AG04449 (cell line): Measurements from ENCODE around the gene LPGAT1.

Experiments
- CTCF ChIA-PET: fragments of 350-600 bp; formaldehyde crosslinking; extraction: SDS; loops from one replicate; lab custom pipeline; 2021; ENCODE audit warnings: antibody characterized with exemption; lab: Yijun Ruan, JAX
- POLR2A ChIA-PET: fragments of 400-600, 350-600 bp; formaldehyde crosslinking; extraction: SDS; loops from one replicate; lab custom pipeline; 2020; ENCODE audit warnings: antibody characterized with exemption, inconsistent platforms; lab: Yijun Ruan, JAX
- DNase-seq: peaks from one replicate; pipeline ENCODE4 v3.0.0-alpha.2; 2010; ENCODE audit warnings: low read depth, low spot score
- H3K4me3 ChIP-seq: 2 replicates; pipeline ENCODE4 v1.5.1; 2011; ENCODE audit warnings: low read depth, mild to moderate bottlenecking, control low read depth, low read length
- CTCF ChIP-seq: IDR thresholded peaks from one replicate; pipeline ENCODE4 v1.5.1; 2011; ENCODE audit warnings: mild to moderate bottlenecking, moderate library complexity, low read length, control low read depth, inconsistent platforms; ENCODE audit not compliant: insufficient read depth; ENCODE audit errors: missing control alignments

Gene LPGAT1

GRCh38 chr1:211704543-211704942, 126.0 kb downstream of the LPGAT1 start:
- CTCF ChIA-PET: interaction anchor here (1.0 to 1.5 kb wide), 3 partner anchors 24 to 330 kb away, joined by 3 to 4 read pairs (median 4); no protein-coding TSS in a partner anchor
- no peak for DNase-seq

DNA sequence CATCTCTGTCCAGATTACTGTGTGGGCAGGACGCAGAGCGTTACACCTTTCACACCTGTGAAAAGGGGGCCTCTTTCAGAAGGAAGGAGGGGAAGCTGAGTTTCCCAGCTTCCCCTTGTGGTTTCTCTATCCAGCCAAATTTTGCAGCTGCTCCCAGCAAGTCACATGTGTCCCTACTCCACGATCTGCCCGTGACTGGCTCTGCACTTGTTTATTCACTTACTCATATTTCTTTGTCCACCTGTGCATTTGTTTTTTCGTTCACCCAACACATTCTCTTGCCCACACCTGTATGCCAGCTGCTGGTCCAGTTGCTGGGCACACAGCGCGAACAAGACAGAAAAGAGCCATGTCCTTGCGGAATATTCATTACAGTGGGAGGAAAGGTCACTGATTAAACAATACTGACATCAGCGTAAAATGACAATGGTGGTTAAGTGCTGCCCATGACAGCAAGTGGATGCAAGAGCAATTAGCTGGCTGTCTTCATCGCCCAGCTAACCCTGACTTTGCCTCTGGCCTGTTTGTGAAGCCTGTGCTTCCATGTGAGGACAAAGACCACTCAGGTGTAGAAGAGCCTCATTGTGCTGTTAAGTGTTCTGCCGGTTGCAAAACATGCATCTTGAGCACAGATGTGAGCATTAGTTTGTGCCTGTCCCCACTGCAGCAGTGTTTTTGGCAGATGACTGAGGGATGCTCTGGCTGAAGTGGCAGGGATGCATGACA, 126.6 kb downstream of the LPGAT1 start:
- ChIA-PET CTCF (interaction anchor here (1.0 kb wide), 1 partner anchor 331 kb away, joined by 4 read pairs; no protein-coding TSS in a partner anchor), POLR2A (no interaction called here)
- DNase-seq: no peak

More at GRCh38 chr1:211704543-211704942, 126.0 kb downstream of the LPGAT1 start:
- POLR2A ChIA-PET: no interaction called here
- no peak overlapping the region for H3K4me3 ChIP-seq
- TF ChIP-seq CTCF: no peak

DNA sequence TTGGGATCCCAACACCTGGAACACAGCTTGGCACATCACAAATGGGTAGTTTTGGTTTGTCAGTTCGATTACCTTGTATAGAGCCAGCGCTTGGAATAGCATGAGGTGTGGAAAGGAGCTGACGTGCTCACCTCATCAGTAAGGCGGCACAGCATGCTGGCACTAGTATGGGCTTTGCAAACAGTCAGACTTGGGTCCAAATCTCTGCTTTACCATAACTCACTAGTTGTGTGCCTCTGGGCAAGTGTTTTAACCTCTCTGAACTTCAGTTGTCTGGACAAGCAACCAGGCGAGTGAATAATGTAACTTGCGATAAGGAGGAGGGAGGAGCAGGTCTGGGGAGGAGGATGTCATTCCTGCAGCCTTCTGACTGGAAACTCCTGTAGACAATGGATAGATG, 128.8 kb downstream of the LPGAT1 start:
- no peak for DNase-seq
- CTCF ChIA-PET: interaction anchor here (1.0 to 5.9 kb wide), 2 partner anchors 12 to 18 kb away, joined by 3 to 89 read pairs; no protein-coding TSS in a partner anchor

More for the DNA sequence above, 126.6 kb downstream of the LPGAT1 start:
- no peak overlapping the region for H3K4me3 ChIP-seq
- TF ChIP-seq CTCF: no peak

GRCh38 chr1:211699059-211699458, 131.5 kb downstream of the LPGAT1 start:
- DNase-seq: no peak
- no peak for TF ChIP-seq CTCF
- H3K4me3 ChIP-seq: no peak overlapping the region
- ChIA-PET POLR2A (interaction anchor here (1.1 kb wide), 1 partner anchor 757 kb away, joined by 3 read pairs; no protein-coding TSS in a partner anchor), CTCF (interaction anchor here (0.9 to 5.9 kb wide), 48 partner anchors 8 to 756 kb away, joined by 3 to 89 read pairs (median 5); partner anchors contain the start of genes DTL, INTS7 and NEK2)

More for the DNA sequence above, 128.8 kb downstream of the LPGAT1 start:
- H3K4me3 ChIP-seq: no peak overlapping the region
- no peak for TF ChIP-seq CTCF
- POLR2A ChIA-PET: no interaction called here

- peak; percentile 99 for TF ChIP-seq CTCF
- POLR2A ChIA-PET: no interaction called here
- H3K4me3 ChIP-seq: peak overlapping the region; percentile 6; the same call in 1 of the 2 replicates
- DNase-seq: no peak
- CTCF ChIA-PET: interaction anchor here (0.6 to 5.9 kb wide), 62 partner anchors 8 to 757 kb away, joined by 3 to 89 read pairs (median 4); partner anchors contain the start of genes DTL, INTS7 and NEK2
These were observed 132.2 kb downstream of the LPGAT1 start for GRCh38 chr1:211698161-211699026.

GRCh38 chr1:211697356-211697755, 133.2 kb downstream of the LPGAT1 start:
- CTCF ChIA-PET: interaction anchor here (1.0 to 5.9 kb wide), 19 partner anchors 9 to 758 kb away, joined by 3 to 89 read pairs (median 7); partner anchors contain the start of genes DTL and INTS7

More at GRCh38 chr1:211697356-211697755, 133.2 kb downstream of the LPGAT1 start:
- TF ChIP-seq CTCF: no peak
- no peak for DNase-seq
- POLR2A ChIA-PET: no interaction called here
- no peak overlapping the region for H3K4me3 ChIP-seq
